Neural crest cell (in vitro differentiated cells): ENCODE measurements around the gene HNRNPU. TPM values are rescaled to one million over a fixed set of nuclear protein-coding genes. Genes with fewer than 3 reads are reported as not detected.

Experiments used
- DNase-seq: peaks from one replicate; pipeline ENCODE4 v3.0.0; 2021; ENCODE audit warnings: low read depth, mixed read lengths, low spot score
- H3K27ac Mint-ChIP-seq: one replicate; pipeline ENCODE4 v1.8.0; 2021; ENCODE audit warnings: mild to moderate bottlenecking, mixed read lengths; ENCODE audit not compliant: unreplicated experiment
- H3K27me3 Mint-ChIP-seq: 2 replicates; pipeline ENCODE4 v1.8.0; 2021; ENCODE audit warnings: low read depth, mild to moderate bottlenecking, mixed read lengths
- H3K36me3 Mint-ChIP-seq: 2 replicates; pipeline ENCODE4 v1.8.0; 2021; ENCODE audit warnings: low read depth, mild to moderate bottlenecking, mixed read lengths
- H3K4me1 Mint-ChIP-seq: 2 replicates; pipeline ENCODE4 v1.8.0; 2021; ENCODE audit warnings: mixed read lengths
- H3K4me3 Mint-ChIP-seq: one replicate; pipeline ENCODE4 v1.8.0; 2021; ENCODE audit warnings: mild to moderate bottlenecking, mixed read lengths
- H3K9me3 Mint-ChIP-seq: 2 replicates; pipeline ENCODE4 v1.8.0; 2021; ENCODE audit warnings: mixed read lengths
- total RNA-seq: library from RNA; stranded (reverse); gene quantifications from 2 replicates; pipeline ENCODE4 v1.2.1, GENCODE V29; 2021
- TF ChIP-seq, protein P1 (sequence below): fragments of 200-600 bp; sonication (generic); conservative IDR thresholded peaks from 2 replicates; pipeline ENCODE4 v1.5.0; 2021; ENCODE audit warnings: antibody characterized with exemption, mild to moderate bottlenecking

The HNRNPU gene
- total RNA-seq, 1 donor from 2014 or later, result 695 TPM

DNA sequence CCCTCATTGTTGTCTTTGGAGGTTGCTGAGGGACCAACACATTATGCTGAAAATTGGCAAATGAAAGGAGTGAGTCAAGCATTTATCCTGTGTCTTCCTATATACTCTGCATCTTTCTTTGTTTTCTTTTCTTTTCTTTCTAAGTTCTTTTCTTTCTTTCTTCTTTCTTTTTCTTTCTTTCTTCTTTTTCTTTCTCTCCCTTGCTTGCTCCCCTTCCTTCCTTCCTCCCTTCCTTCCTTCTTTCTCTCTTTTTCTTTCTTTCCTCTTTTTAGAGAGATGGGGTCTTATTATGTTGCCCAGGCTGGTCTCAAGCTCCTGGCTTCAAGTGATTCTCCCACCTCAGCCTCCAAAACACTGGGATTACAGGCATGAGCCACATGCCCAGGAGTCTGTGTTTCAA, 57.2 kb downstream of the HNRNPU start:
- no peaks in the 10 kb centered on the region for H3K4me1 Mint-ChIP-seq
- no peak overlapping the region for H3K4me3 Mint-ChIP-seq
- H3K36me3 Mint-ChIP-seq, result no peaks in the 10 kb centered on the region
- H3K27ac Mint-ChIP-seq, result no peak overlapping the region
- H3K27me3 Mint-ChIP-seq, result no peaks in the 10 kb centered on the region
- no peaks in the 10 kb centered on the region for H3K9me3 Mint-ChIP-seq
- TF ChIP-seq, protein P1, sequence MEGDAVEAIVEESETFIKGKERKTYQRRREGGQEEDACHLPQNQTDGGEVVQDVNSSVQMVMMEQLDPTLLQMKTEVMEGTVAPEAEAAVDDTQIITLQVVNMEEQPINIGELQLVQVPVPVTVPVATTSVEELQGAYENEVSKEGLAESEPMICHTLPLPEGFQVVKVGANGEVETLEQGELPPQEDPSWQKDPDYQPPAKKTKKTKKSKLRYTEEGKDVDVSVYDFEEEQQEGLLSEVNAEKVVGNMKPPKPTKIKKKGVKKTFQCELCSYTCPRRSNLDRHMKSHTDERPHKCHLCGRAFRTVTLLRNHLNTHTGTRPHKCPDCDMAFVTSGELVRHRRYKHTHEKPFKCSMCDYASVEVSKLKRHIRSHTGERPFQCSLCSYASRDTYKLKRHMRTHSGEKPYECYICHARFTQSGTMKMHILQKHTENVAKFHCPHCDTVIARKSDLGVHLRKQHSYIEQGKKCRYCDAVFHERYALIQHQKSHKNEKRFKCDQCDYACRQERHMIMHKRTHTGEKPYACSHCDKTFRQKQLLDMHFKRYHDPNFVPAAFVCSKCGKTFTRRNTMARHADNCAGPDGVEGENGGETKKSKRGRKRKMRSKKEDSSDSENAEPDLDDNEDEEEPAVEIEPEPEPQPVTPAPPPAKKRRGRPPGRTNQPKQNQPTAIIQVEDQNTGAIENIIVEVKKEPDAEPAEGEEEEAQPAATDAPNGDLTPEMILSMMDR, result no peak
- no peak for DNase-seq

DNA sequence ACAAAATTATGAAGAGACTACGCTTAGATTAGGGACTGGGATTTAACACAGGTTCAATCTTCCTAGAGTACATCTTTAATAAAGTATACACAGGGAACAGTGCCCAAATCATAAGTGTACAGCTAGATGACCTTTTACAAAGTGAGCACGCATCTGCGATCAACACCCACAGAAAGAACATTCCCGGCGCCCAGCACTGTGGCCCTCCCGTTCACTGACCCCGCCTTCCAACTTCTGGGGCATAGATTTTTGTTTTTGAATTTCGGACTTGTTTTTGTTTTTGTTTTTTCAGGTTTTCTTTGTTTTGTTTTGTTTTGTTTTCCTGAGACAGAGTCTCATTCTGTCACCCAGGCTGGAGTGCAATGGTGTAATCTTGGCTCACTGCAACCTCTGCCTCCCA, 59.5 kb downstream of the HNRNPU start:
- no peaks in the 10 kb centered on the region for H3K27me3 Mint-ChIP-seq
- H3K4me3 Mint-ChIP-seq, result no peak overlapping the region
- H3K36me3 Mint-ChIP-seq, result no peaks in the 10 kb centered on the region
- no peaks in the 10 kb centered on the region for H3K9me3 Mint-ChIP-seq
- no peaks in the 10 kb centered on the region for H3K4me1 Mint-ChIP-seq
- no peak for DNase-seq
- H3K27ac Mint-ChIP-seq, result peak overlapping the region; percentile 78
- TF ChIP-seq, protein P1, result no peak

DNA sequence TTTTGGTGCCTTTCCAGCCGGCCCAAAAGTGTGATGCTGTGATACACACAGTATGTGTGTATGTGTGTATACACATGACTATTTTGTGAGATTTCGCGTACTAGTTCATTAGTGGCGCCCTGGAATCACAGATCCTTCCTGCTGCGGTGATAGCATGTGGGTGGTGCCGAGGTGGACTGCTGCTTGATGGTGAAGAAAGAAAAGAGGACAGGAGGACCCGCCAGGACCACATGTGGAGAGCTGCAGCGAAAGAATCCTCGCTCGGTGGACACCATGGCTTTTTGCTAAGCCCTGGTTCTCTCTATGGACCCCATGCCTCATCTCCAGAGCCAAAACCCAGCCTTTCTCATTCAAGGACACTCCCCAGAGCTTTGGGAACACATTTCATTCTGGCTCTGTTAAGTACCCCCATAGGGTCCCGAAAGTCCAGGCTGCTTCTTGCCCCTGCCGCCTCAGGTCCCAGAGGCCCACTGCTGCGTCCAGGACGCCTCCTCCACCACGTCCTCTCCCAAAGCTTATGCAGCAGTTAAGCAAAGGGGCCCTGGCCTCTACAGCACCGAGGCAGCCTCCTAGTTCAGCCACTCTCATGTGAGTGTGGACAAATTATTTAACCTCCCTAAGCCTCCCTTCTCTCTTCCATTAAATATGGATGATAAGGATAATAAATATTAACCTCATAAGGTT, 61.6 kb downstream of the HNRNPU start:
- H3K9me3 Mint-ChIP-seq, result no peaks in the 10 kb centered on the region
- no peak for DNase-seq
- TF ChIP-seq, protein P1, result no peak
- H3K4me3 Mint-ChIP-seq, result no peak overlapping the region
- H3K27ac Mint-ChIP-seq, result no peak overlapping the region
- H3K27me3 Mint-ChIP-seq, result no peaks in the 10 kb centered on the region
- H3K36me3 Mint-ChIP-seq, result no peaks in the 10 kb centered on the region
- H3K4me1 Mint-ChIP-seq, result no peaks in the 10 kb centered on the region

DNA sequence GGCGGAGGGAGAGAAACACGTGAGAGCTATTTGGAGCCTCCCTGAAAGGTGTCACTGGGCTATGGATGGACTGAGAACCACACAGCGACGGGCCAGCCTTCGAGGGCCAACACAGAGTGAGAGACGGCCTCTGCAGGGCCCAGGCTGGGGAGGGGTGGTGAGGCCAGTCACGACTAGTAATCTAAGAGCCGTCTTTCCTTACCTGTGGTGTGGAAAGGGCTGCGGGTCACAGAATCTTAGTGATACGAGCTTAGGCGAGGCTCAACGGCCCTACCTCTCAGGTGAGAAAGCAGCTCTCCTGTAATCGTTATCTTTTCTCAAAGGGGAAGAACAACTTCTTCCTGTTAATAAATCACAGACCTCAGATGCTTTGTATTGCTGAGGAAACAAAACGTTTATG, 62.3 kb downstream of the HNRNPU start:
- Mint-ChIP-seq H3K4me1 (peaks cover under 1% of the 10 kb centered on the region), H3K27me3 (no peaks in the 10 kb centered on the region), H3K4me3 (no peak overlapping the region), H3K9me3 (no peaks in the 10 kb centered on the region), H3K27ac (no peak overlapping the region), H3K36me3 (no peaks in the 10 kb centered on the region)
- DNase-seq, result no peak
- TF ChIP-seq, protein P1, result no peak

DNA sequence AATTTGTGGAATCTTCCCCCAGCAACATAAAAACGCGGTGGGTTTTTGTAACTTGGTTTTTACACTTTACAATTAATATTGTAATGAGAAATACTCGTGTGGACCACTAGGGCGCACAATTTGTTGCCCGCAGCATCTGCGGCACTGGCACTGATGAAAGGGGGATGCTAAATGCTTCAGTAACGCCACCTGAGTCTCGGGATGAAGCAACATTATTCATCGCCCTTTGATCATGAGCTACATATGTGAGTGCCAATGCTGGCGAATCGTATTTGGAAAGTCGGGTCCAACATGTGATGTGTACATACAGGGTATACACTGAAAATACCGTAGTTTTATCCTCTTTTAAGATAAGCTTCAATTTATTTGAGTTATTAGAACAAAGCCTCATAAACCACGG, 63.1 kb downstream of the HNRNPU start:
- Mint-ChIP-seq H3K4me3 (no peak overlapping the region), H3K4me1 (peaks cover 5% of the 10 kb centered on the region), H3K27ac (no peak overlapping the region), H3K27me3 (no peaks in the 10 kb centered on the region), H3K9me3 (no peaks in the 10 kb centered on the region), H3K36me3 (no peaks in the 10 kb centered on the region)
- TF ChIP-seq, protein P1, result peak; percentile 60
- peak; percentile 8 for DNase-seq
